GM12874 (cell line): ENCODE data around the gene AXIN1.

ENCODE experiments used
- CTCF ChIP-seq: IDR thresholded peaks from 2 replicates; pipeline ENCODE4 v1.5.1; 2011; ENCODE audit warnings: low read depth, mild to moderate bottlenecking, control low read depth, low read length, moderate library complexity; ENCODE audit not compliant: insufficient read depth

AXIN1 gene

GRCh38 chr16:397135-397661 is 44.7 kb upstream of the AXIN1 start, which contains the start of gene NME4:
NME4 (plus strand) TSS chr16:397199; CDS start chr16:397223, 24 bp downstream.
- TF ChIP-seq CTCF = no peak

- no peak for TF ChIP-seq CTCF
Measured at GRCh38 chr16:396605-397004, 44.1 kb upstream of the AXIN1 start.

DNA sequence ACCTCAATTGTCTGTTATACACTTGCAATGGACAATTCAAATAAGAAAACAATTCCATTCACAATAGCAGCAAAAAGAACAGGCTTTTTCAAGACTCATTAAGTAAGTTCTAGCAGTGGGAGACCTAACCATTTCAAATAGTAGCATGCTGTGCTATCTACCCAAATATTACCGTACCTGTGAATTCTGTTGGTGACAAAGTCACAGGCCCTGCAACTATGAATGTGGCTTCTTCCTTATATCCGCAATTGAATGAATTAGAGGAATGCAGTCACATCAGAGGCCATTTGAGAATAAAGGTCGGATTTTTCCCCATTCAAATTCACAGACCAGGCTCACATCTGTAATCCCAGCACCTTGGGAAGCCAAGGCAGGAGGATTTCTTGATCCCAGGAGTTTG is 43.7 kb upstream of the AXIN1 start:
- TF ChIP-seq CTCF = no peak

DNA sequence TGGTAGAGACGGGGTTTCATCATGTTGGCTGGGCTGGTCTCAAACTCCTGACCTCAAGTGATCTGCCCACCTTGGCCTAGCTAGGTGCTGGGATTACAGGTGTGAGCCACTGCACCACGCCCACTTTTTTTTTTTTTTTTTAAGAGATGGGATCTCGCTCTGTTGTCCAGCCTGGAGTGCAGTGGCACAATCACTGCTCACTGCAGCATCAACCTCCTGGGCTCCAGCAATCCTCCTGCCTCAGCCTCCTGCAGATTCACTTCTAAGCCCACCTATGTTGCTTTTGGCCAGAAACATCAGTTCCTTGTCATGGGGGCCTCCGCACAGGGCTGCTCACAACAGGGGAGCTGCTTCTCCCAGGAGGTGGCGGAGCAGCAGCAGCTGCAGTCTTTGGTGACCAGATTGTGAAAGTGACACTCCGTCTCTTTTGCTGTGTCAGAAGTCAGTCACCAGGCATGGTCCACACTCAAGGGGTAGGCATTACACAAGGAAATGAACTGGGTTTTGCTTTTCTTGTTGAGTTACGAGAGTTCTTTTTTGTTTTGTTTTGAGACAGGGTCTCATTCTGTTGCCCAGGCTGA is 40.0 kb upstream of the AXIN1 start:
- TF ChIP-seq CTCF = peak; percentile 20

GRCh38 chr16:391885-392335 is 39.4 kb upstream of the AXIN1 start:
- TF ChIP-seq CTCF = peak; percentile 90

- no peak for TF ChIP-seq CTCF
Measured at GRCh38 chr16:389352-389751, 36.8 kb upstream of the AXIN1 start.

GRCh38 chr16:386641-387156 is 34.2 kb upstream of the AXIN1 start:
- TF ChIP-seq CTCF = no peak
